Osteocyte (in vitro differentiated cells): ENCODE measurements around the gene ABHD5. TPM values are rescaled to one million over a fixed set of nuclear protein-coding genes. Genes with fewer than 3 reads are reported as not detected.
A peak's percentile ranks its signal among the peaks of the same experiment; 100 is the strongest.

Experiments
- DNase-seq: peaks from one replicate; pipeline ENCODE4 v3.0.0; 2021; ENCODE audit warnings: mixed read lengths; ENCODE audit not compliant: unreplicated experiment; ENCODE audit errors: extremely low spot score
- H3K27ac Mint-ChIP-seq: one replicate; pipeline ENCODE4 v1.8.0; 2021; ENCODE audit warnings: mild to moderate bottlenecking, mixed read lengths; ENCODE audit not compliant: unreplicated experiment
- H3K27me3 Mint-ChIP-seq: one replicate; pipeline ENCODE4 v1.8.0; 2021; ENCODE audit warnings: mixed read lengths; ENCODE audit not compliant: unreplicated experiment
- H3K36me3 Mint-ChIP-seq: one replicate; pipeline ENCODE4 v1.8.0; 2021; ENCODE audit warnings: mixed read lengths; ENCODE audit not compliant: unreplicated experiment
- H3K4me1 Mint-ChIP-seq: one replicate; pipeline ENCODE4 v1.8.0; 2021; ENCODE audit warnings: mixed read lengths; ENCODE audit not compliant: unreplicated experiment
- H3K4me3 Mint-ChIP-seq: one replicate; pipeline ENCODE4 v1.8.0; 2021; ENCODE audit warnings: mild to moderate bottlenecking, moderate library complexity, mixed read lengths; ENCODE audit not compliant: unreplicated experiment
- H3K9me3 Mint-ChIP-seq: one replicate; pipeline ENCODE4 v1.8.0; 2021; ENCODE audit warnings: mixed read lengths; ENCODE audit not compliant: unreplicated experiment
- total RNA-seq: library from RNA; stranded (reverse); gene quantifications from 2 replicates; pipeline ENCODE4 v1.2.1, GENCODE V29; 2021
- TF ChIP-seq, protein P1 (sequence below): fragments of 200-600 bp; sonication (generic); IDR thresholded peaks from 2 replicates; pipeline ENCODE4 v1.5.0; 2021; ENCODE audit warnings: antibody characterized with exemption, mild to moderate bottlenecking, moderate library complexity

The ABHD5 gene
- total RNA-seq, 1 donor from 2014 or later = 10.2 TPM

GRCh38 chr3:43736558-43737440, 46.1 kb downstream of the ABHD5 start:
- H3K27ac Mint-ChIP-seq = no peak overlapping the region
- TF ChIP-seq, protein P1, sequence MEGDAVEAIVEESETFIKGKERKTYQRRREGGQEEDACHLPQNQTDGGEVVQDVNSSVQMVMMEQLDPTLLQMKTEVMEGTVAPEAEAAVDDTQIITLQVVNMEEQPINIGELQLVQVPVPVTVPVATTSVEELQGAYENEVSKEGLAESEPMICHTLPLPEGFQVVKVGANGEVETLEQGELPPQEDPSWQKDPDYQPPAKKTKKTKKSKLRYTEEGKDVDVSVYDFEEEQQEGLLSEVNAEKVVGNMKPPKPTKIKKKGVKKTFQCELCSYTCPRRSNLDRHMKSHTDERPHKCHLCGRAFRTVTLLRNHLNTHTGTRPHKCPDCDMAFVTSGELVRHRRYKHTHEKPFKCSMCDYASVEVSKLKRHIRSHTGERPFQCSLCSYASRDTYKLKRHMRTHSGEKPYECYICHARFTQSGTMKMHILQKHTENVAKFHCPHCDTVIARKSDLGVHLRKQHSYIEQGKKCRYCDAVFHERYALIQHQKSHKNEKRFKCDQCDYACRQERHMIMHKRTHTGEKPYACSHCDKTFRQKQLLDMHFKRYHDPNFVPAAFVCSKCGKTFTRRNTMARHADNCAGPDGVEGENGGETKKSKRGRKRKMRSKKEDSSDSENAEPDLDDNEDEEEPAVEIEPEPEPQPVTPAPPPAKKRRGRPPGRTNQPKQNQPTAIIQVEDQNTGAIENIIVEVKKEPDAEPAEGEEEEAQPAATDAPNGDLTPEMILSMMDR = no peak
- H3K9me3 Mint-ChIP-seq = no peaks in the 10 kb centered on the region
- H3K4me3 Mint-ChIP-seq = no peak overlapping the region
- no peaks in the 10 kb centered on the region for H3K27me3 Mint-ChIP-seq
- H3K4me1 Mint-ChIP-seq = peaks cover 9% of the 10 kb centered on the region
- peaks cover 2% of the 10 kb centered on the region for H3K36me3 Mint-ChIP-seq
- DNase-seq = no peak

DNA sequence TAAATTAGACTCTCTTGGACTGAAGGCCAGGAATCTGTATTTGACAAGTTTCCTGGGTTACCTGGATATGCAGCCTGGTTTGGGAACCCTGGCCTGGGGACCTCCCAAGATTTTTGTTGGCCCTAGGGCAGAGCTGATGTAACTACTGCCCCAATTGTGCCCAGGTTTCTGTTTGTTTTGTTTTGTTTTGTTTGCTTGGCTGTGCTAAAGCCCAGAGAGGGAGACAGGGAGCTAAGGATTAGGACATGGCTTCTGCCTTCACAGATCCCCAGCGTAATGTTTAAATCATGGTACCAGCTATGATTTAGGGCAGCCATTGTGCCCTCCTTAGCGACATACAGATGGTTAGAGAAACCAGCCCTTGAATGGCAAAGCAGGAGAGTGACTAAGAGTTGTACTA, 47.6 kb downstream of the ABHD5 start:
- Mint-ChIP-seq H3K4me3 (no peak overlapping the region), H3K36me3 (no peaks in the 10 kb centered on the region), H3K27me3 (no peaks in the 10 kb centered on the region), H3K9me3 (no peaks in the 10 kb centered on the region), H3K27ac (no peak overlapping the region), H3K4me1 (peaks cover 8% of the 10 kb centered on the region)
- no peak for DNase-seq
- TF ChIP-seq, protein P1 = no peak

- Mint-ChIP-seq H3K4me3 (no peak overlapping the region), H3K27me3 (no peaks in the 10 kb centered on the region), H3K36me3 (no peaks in the 10 kb centered on the region), H3K4me1 (peaks cover 5% of the 10 kb centered on the region), H3K27ac (no peak overlapping the region), H3K9me3 (peaks cover 9% of the 10 kb centered on the region)
- DNase-seq = no peak
- TF ChIP-seq, protein P1 = peak; percentile 49
These were observed 52.2 kb downstream of the ABHD5 start for GRCh38 chr3:43742920-43743319.

GRCh38 chr3:43747641-43748040, 56.9 kb downstream of the ABHD5 start:
- no peak overlapping the region for H3K27ac Mint-ChIP-seq
- H3K27me3 Mint-ChIP-seq = no peaks in the 10 kb centered on the region
- H3K9me3 Mint-ChIP-seq = peaks cover 9% of the 10 kb centered on the region
- peaks cover 11% of the 10 kb centered on the region for H3K4me1 Mint-ChIP-seq
- peak; percentile 80 for DNase-seq
- no peaks in the 10 kb centered on the region for H3K36me3 Mint-ChIP-seq
- TF ChIP-seq, protein P1 = no peak
- H3K4me3 Mint-ChIP-seq = no peak overlapping the region

DNA sequence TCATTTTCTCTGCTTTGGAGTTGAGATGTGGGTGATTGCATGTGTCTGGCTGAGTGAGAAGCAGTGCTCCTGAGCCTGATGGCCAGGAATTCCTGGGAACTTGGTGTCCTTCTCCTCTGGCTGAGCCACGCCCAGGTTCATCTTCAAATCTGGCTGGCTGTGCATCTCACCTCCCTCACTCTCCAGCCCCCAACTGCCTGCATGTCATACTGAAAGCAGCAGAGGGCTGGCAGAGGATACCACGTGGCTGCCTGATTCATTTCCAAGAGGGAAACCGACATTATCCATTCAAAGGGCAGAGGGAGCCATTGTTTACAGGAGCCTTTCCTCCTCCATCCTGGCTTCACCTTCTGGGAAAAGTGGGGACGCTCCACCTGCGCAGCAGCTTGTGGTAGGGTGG, 57.4 kb downstream of the ABHD5 start:
- Mint-ChIP-seq H3K36me3 (no peaks in the 10 kb centered on the region), H3K4me3 (no peak overlapping the region), H3K27ac (no peak overlapping the region), H3K9me3 (peaks cover 9% of the 10 kb centered on the region), H3K27me3 (no peaks in the 10 kb centered on the region), H3K4me1 (peaks cover 11% of the 10 kb centered on the region)
- peak; percentile 59 for DNase-seq
- TF ChIP-seq, protein P1 = no peak
